Retinal pigment epithelial cell (primary cell): ENCODE measurements around the gene ILK.

ENCODE experiments used
- DNase-seq: peaks from one replicate; pipeline ENCODE4 v3.0.0-alpha.2; 2010; ENCODE audit warnings: low read depth
- H3K4me3 ChIP-seq: 2 replicates; pipeline ENCODE4 v1.5.1; 2011; ENCODE audit warnings: mild to moderate bottlenecking, low read length, control low read depth, moderate library complexity
- CTCF ChIP-seq: conservative IDR thresholded peaks from 2 replicates; pipeline ENCODE4 v1.5.1; 2011; ENCODE audit warnings: low read depth, low read length, control low read depth, inconsistent platforms

Gene ILK

GRCh38 chr11:6568191-6568918 is 35.2 kb upstream of the ILK start:
- DNase-seq, result no peak
- no peak overlapping the region for H3K4me3 ChIP-seq
- no peak for TF ChIP-seq CTCF

GRCh38 chr11:6569706-6570105 is 33.9 kb upstream of the ILK start:
- no peak for TF ChIP-seq CTCF
- H3K4me3 ChIP-seq, result no peak overlapping the region
- no peak for DNase-seq

GRCh38 chr11:6570691-6571427 is 32.7 kb upstream of the ILK start:
- H3K4me3 ChIP-seq, result no peak overlapping the region

GRCh38 chr11:6571434-6572008 is 32.1 kb upstream of the ILK start:
- H3K4me3 ChIP-seq, result no peak overlapping the region
- no peak for DNase-seq
- no peak for TF ChIP-seq CTCF

More at GRCh38 chr11:6570691-6571427, 32.7 kb upstream of the ILK start:
- no peak for DNase-seq
- no peak for TF ChIP-seq CTCF

- H3K4me3 ChIP-seq, result no peak overlapping the region
- no peak for TF ChIP-seq CTCF
- DNase-seq, result no peak
Observed at GRCh38 chr11:6572215-6572614, 31.4 kb upstream of the ILK start.

- H3K4me3 ChIP-seq, result no peak overlapping the region
- DNase-seq, result no peak
- TF ChIP-seq CTCF, result no peak
Observed at GRCh38 chr11:6574816-6575715, 28.5 kb upstream of the ILK start.
